Neural progenitor cell (in vitro differentiated cells): Measurements from ENCODE around the gene IRX2. TPM values are rescaled to one million over a fixed set of nuclear protein-coding genes. Genes with fewer than 3 reads are reported as not detected.

Experiments
- DNase-seq: peaks from one replicate; pipeline ENCODE4 v3.0.0-alpha.2; 2016; ENCODE audit warnings: low spot score
- H2AFZ ChIP-seq: fragments of 200-600 bp; sonication (generic); replicated peaks from 2 replicates; pipeline ENCODE4 v1.6.1; 2016; ENCODE audit warnings: antibody characterized with exemption
- H3F3A ChIP-seq: fragments of 200-600 bp; sonication (generic); 2 replicates; pipeline ENCODE4 v1.6.1; 2016; ENCODE audit warnings: antibody characterized with exemption, low read depth
- H3K27ac ChIP-seq: fragments of 200-600 bp; sonication (generic); 2 replicates; pipeline ENCODE4 v1.5.1; 2016; ENCODE audit warnings: mild to moderate bottlenecking
- H3K27me3 ChIP-seq: fragments of 200-600 bp; sonication (generic); 2 replicates; pipeline ENCODE4 v1.6.1; 2016; ENCODE audit warnings: mild to moderate bottlenecking, moderate library complexity
- H3K36me3 ChIP-seq: fragments of 200-600 bp; sonication (generic); 2 replicates; pipeline ENCODE4 v1.5.1; 2016
- H3K4me1 ChIP-seq: fragments of 200-600 bp; sonication (generic); 2 replicates; pipeline ENCODE4 v1.6.1; 2016; ENCODE audit warnings: mixed run types
- H3K4me2 ChIP-seq: fragments of 200-600 bp; sonication (generic); 2 replicates; pipeline ENCODE4 v1.6.1; 2016
- H3K4me3 ChIP-seq: fragments of 200-600 bp; sonication (generic); 2 replicates; pipeline ENCODE4 v1.5.1; 2016
- H3K79me2 ChIP-seq: fragments of 200-600 bp; sonication (generic); 2 replicates; pipeline ENCODE4 v1.6.1; 2016; ENCODE audit warnings: low read depth
- H3K9ac ChIP-seq: fragments of 200-600 bp; sonication (generic); 2 replicates; pipeline ENCODE4 v1.6.1; 2016
- H3K9me3 ChIP-seq: fragments of 200-600 bp; sonication (generic); 2 replicates; pipeline ENCODE4 v1.5.1; 2016; ENCODE audit warnings: low read depth
- H4K20me1 ChIP-seq: fragments of 200-600 bp; sonication (generic); 2 replicates; pipeline ENCODE4 v1.6.1; 2016; ENCODE audit warnings: low read depth
- H3K27ac Mint-ChIP-seq: 3 replicates; pipeline ENCODE4 v1.8.0; 2021; ENCODE audit warnings: mixed read lengths
- H3K27me3 Mint-ChIP-seq: 2 replicates; pipeline ENCODE4 v1.8.0; 2022; ENCODE audit warnings: low read depth, mild to moderate bottlenecking, inconsistent platforms, moderate library complexity, mixed read lengths; ENCODE audit not compliant: insufficient read depth
- H3K36me3 Mint-ChIP-seq: 3 replicates; pipeline ENCODE4 v1.8.0; 2021; ENCODE audit warnings: mixed read lengths
- H3K4me1 Mint-ChIP-seq: 3 replicates; pipeline ENCODE4 v1.8.0; 2021; ENCODE audit warnings: mixed read lengths
- H3K4me3 Mint-ChIP-seq: 3 replicates; pipeline ENCODE4 v1.8.0; 2021; ENCODE audit warnings: mild to moderate bottlenecking, moderate library complexity, mixed read lengths
- H3K9me3 Mint-ChIP-seq: 3 replicates; pipeline ENCODE4 v1.8.0; 2020; ENCODE audit warnings: mixed read lengths
- CTCF ChIP-seq: fragments of 200-600 bp; sonication (generic); IDR thresholded peaks from 2 replicates; pipeline ENCODE4 v1.5.1; 2017; ENCODE audit warnings: antibody characterized with exemption, mild to moderate bottlenecking
- EZH2 ChIP-seq: fragments of 200-600 bp; sonication (generic); IDR thresholded peaks from 2 replicates; pipeline ENCODE4 v1.6.1; 2017; ENCODE audit warnings: antibody characterized with exemption, mild to moderate bottlenecking, moderate library complexity
- EZH2phosphoT487 ChIP-seq: fragments of 200-600 bp; sonication (generic); IDR thresholded peaks from 2 replicates; pipeline ENCODE4 v1.6.1; 2017; ENCODE audit warnings: antibody characterized with exemption
- total RNA-seq: library from RNA; depleted of rRNA; stranded (reverse); fragments of >200 nt; gene quantifications from 2 replicates; pipeline ENCODE4 v1.2.3, GENCODE V29; 2015; ENCODE audit warnings: low replicate concordance

IRX2 gene
- total RNA-seq, 1 donor from 2014 or later: 13.7 TPM

DNA sequence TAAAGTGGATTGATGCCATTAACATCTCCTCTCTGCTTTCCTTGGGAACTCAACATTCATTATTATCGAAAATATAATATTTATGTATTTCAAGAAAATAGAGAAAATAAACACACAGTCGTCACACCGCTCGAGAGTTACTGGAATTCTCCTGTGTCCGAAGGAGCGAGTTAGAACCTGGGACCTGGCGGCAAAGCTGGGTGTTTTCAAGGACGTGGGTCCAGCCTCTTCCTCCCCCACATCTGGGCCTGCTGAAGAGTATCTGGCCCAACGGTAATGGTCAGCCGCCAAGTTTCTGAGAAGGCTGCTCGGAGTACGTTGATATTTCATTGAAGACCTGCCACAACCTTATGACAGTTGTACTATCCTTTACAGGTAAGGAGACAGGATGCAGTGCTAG, 47.9 kb downstream of the IRX2 start:
- Histone ChIP-seq H4K20me1 (no peaks in the 10 kb centered on the region), H3K9me3 (no peaks in the 10 kb centered on the region), H3K27me3 (no peaks in the 10 kb centered on the region), H3K4me1 (no peaks in the 10 kb centered on the region), H3K4me2 (no peak overlapping the region), H3F3A (no peaks in the 10 kb centered on the region), H2AFZ (no peak overlapping the region), H3K4me3 (no peak overlapping the region), H3K79me2 (no peaks in the 10 kb centered on the region), H3K36me3 (no peaks in the 10 kb centered on the region), H3K27ac (no peak overlapping the region), H3K9ac (no peak overlapping the region)
- Mint-ChIP-seq H3K4me1 (peaks cover 10% of the 10 kb centered on the region), H3K4me3 (no peak overlapping the region), H3K9me3 (peaks cover 4% of the 10 kb centered on the region), H3K27ac (no peak overlapping the region), H3K27me3 (peaks cover 9% of the 10 kb centered on the region), H3K36me3 (no peaks in the 10 kb centered on the region)
- TF ChIP-seq CTCF (no peak), EZH2 (no peak), EZH2phosphoT487 (no peak)
- DNase-seq: no peak

GRCh38 chr5:2703041-2703440, 48.4 kb downstream of the IRX2 start:
- Mint-ChIP-seq H3K27ac (no peak overlapping the region), H3K9me3 (peaks cover 4% of the 10 kb centered on the region)

GRCh38 chr5:2702096-2702879, 49.2 kb downstream of the IRX2 start:
- DNase-seq: no peak
- Mint-ChIP-seq H3K27me3 (peaks cover 10% of the 10 kb centered on the region), H3K27ac (peak overlapping the region; percentile 74), H3K9me3 (peaks cover 8% of the 10 kb centered on the region), H3K4me3 (no peak overlapping the region), H3K36me3 (no peaks in the 10 kb centered on the region), H3K4me1 (peaks cover 10% of the 10 kb centered on the region)
- H3K27me3 ChIP-seq: no peaks in the 10 kb centered on the region
- no peaks in the 10 kb centered on the region for H4K20me1 ChIP-seq
- H3K27ac ChIP-seq: no peak overlapping the region
- no peak overlapping the region for H3K4me2 ChIP-seq
- no peaks in the 10 kb centered on the region for H3K79me2 ChIP-seq
- TF ChIP-seq EZH2 (no peak), CTCF (no peak), EZH2phosphoT487 (no peak)
- H3K9ac ChIP-seq: no peak overlapping the region
- no peaks in the 10 kb centered on the region for H3K9me3 ChIP-seq
- H3K36me3 ChIP-seq: no peaks in the 10 kb centered on the region
- no peaks in the 10 kb centered on the region for H3F3A ChIP-seq
- no peaks in the 10 kb centered on the region for H3K4me1 ChIP-seq
- no peak overlapping the region for H3K4me3 ChIP-seq
- no peak overlapping the region for H2AFZ ChIP-seq

More at GRCh38 chr5:2703041-2703440, 48.4 kb downstream of the IRX2 start:
- H3F3A ChIP-seq: no peaks in the 10 kb centered on the region
- TF ChIP-seq EZH2phosphoT487: no peak
- TF ChIP-seq EZH2: no peak
- no peak for TF ChIP-seq CTCF
- H3K9ac ChIP-seq: no peak overlapping the region
- H4K20me1 ChIP-seq: no peaks in the 10 kb centered on the region
- no peaks in the 10 kb centered on the region for H3K36me3 ChIP-seq
- H3K27ac ChIP-seq: no peak overlapping the region
- Mint-ChIP-seq H3K36me3 (no peaks in the 10 kb centered on the region), H3K27me3 (peaks cover 10% of the 10 kb centered on the region), H3K4me3 (no peak overlapping the region), H3K4me1 (peaks cover 10% of the 10 kb centered on the region)
- no peak overlapping the region for H3K4me3 ChIP-seq
- H3K9me3 ChIP-seq: no peaks in the 10 kb centered on the region
- H2AFZ ChIP-seq: no peak overlapping the region
- H3K79me2 ChIP-seq: no peaks in the 10 kb centered on the region
- DNase-seq: no peak
- no peak overlapping the region for H3K4me2 ChIP-seq
- no peaks in the 10 kb centered on the region for H3K4me1 ChIP-seq
- no peaks in the 10 kb centered on the region for H3K27me3 ChIP-seq
